Karpas-422 (cell line): Measurements from ENCODE around the gene XYLT1. TPM values are rescaled to one million over a fixed set of nuclear protein-coding genes. Genes with fewer than 3 reads are reported as not detected.

Experiments used
- DNase-seq: peaks from one replicate; pipeline ENCODE4 v3.0.0-alpha.2; 2015
- H2AFZ ChIP-seq: fragments of 200-600 bp; sonication (generic); 2 replicates; pipeline ENCODE4 v1.6.1; 2014; ENCODE audit warnings: antibody characterized with exemption, low read length, mixed read lengths
- H3K27ac ChIP-seq: fragments of 200-600 bp; sonication (generic); 2 replicates; pipeline ENCODE4 v1.5.1; 2014; ENCODE audit warnings: mild to moderate bottlenecking, low read length, moderate library complexity
- H3K27me3 ChIP-seq: fragments of 200-600 bp; sonication (generic); 2 replicates; pipeline ENCODE4 v1.6.1; 2014; ENCODE audit warnings: low read length, mixed read lengths
- H3K36me3 ChIP-seq: fragments of 200-600 bp; sonication (generic); 2 replicates; pipeline ENCODE4 v1.6.1; 2014; ENCODE audit warnings: low read length, mixed read lengths; ENCODE audit not compliant: insufficient read depth
- H3K4me1 ChIP-seq: fragments of 200-600 bp; sonication (generic); 2 replicates; pipeline ENCODE4 v1.6.1; 2014; ENCODE audit warnings: mild to moderate bottlenecking, low read length, mixed read lengths
- H3K4me2 ChIP-seq: fragments of 200-600 bp; sonication (generic); 2 replicates; pipeline ENCODE4 v1.6.1; 2014; ENCODE audit warnings: low read length, low read depth, mild to moderate bottlenecking; ENCODE audit not compliant: poor library complexity, severe bottlenecking
- H3K4me3 ChIP-seq: fragments of 200-600 bp; sonication (generic); 2 replicates; pipeline ENCODE4 v1.5.1; 2014; ENCODE audit warnings: mild to moderate bottlenecking, antibody characterized with exemption, low read length, mixed read lengths
- H3K79me2 ChIP-seq: fragments of 200-600 bp; sonication (generic); 2 replicates; pipeline ENCODE4 v1.6.1; 2014; ENCODE audit warnings: mild to moderate bottlenecking, low read length, mixed read lengths
- H3K9ac ChIP-seq: fragments of 200-600 bp; sonication (generic); 2 replicates; pipeline ENCODE4 v1.6.0; 2014; ENCODE audit warnings: low read length
- H3K9me2 ChIP-seq: fragments of 200-600 bp; sonication (generic), shearing (Covaris generic); replicated peaks from 2 replicates; pipeline ENCODE4 v1.6.0; 2014; ENCODE audit warnings: mild to moderate bottlenecking, low read length, moderate library complexity; ENCODE audit not compliant: insufficient read depth
- H3K9me3 ChIP-seq: fragments of 300-700, 200-600 bp; sonication (generic); 2 replicates; pipeline ENCODE4 v1.6.1; 2014; ENCODE audit warnings: low read length, mixed read lengths
- H4K20me1 ChIP-seq: fragments of 200-600 bp; sonication (generic); 2 replicates; pipeline ENCODE4 v1.6.1; 2014; ENCODE audit warnings: mild to moderate bottlenecking, antibody characterized with exemption, low read length, low read depth; ENCODE audit not compliant: insufficient read depth
- total RNA-seq: library from RNA; depleted of rRNA; stranded (reverse); fragments of >200 nt; shearing (Covaris generic); gene quantifications from 2 replicates; pipeline ENCODE4 v1.2.3, GENCODE V29; 2014; ENCODE audit warnings: low replicate concordance

The XYLT1 gene
- total RNA-seq, 1 experiment from 2014 or later, result 11.8 TPM

GRCh38 chr16:17259751-17260270 is 210.9 kb downstream of the XYLT1 start:
- no peak for DNase-seq
- H3K27ac ChIP-seq, result no peak overlapping the region

DNA sequence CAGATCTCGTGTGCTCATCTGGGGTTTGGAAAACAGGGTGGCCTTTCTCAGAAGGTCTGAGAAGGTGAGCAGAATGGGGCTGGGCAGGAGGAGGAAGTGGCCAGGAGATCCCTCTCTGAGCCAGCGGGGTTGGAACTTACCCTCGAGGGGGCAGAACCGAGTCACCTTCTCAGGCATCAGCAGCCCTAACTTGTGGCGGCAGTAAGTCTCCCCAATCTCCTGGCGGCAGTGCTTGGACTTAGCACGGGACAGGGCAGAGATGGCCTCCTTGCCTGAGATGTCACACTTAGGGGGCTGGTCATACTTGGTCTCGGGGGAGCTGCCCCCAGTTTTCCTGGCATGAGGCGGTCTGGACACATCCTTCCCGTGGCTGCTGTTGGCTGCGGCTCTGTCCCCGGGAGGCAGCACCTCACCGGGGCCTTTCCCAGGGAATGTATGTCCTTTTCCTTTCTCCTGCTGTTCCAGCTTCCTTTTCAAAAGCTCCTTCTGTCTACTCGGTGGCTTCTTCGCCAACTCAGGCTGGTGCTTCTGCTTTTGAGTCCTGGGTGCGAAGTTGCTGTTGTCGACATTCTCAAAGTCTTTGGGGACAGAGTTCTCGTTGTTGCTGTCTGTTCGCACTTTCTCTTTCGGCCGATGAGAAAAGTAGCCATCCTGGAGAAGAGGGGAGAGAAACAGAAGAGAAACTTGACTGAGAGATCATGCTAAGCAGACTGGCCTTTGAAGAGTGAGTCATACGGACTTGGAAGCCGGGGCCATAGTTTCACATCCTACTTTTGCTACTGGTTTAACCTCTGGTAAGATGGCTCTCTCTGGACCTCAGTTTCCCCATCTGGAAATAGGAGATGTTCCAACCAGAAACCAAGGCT is 211.7 kb downstream of the XYLT1 start:
- Histone ChIP-seq H3K27me3 (no peaks in the 10 kb centered on the region), H2AFZ (no peak overlapping the region), H3K4me2 (no peak overlapping the region), H3K4me3 (no peak overlapping the region), H3K79me2 (no peaks in the 10 kb centered on the region), H3K27ac (no peak overlapping the region), H3K9ac (no peak overlapping the region), H3K9me2 (no peaks in the 10 kb centered on the region), H3K4me1 (peaks cover 3% of the 10 kb centered on the region; the same call in 1 of the 2 replicates), H4K20me1 (no peaks in the 10 kb centered on the region; the same call in 1 of the 2 replicates), H3K9me3 (no peaks in the 10 kb centered on the region), H3K36me3 (no peaks in the 10 kb centered on the region)
- peak; percentile 63 for DNase-seq

More at GRCh38 chr16:17259751-17260270, 210.9 kb downstream of the XYLT1 start:
- Histone ChIP-seq H3K4me1 (peaks cover 3% of the 10 kb centered on the region; the same call in 1 of the 2 replicates), H3K4me2 (no peak overlapping the region), H3K9me3 (no peaks in the 10 kb centered on the region), H3K79me2 (no peaks in the 10 kb centered on the region), H2AFZ (no peak overlapping the region), H3K9ac (no peak overlapping the region), H3K27me3 (no peaks in the 10 kb centered on the region), H3K9me2 (no peaks in the 10 kb centered on the region), H4K20me1 (no peaks in the 10 kb centered on the region; the same call in 1 of the 2 replicates), H3K4me3 (no peak overlapping the region), H3K36me3 (no peaks in the 10 kb centered on the region)

- H3K27ac ChIP-seq, result no peak overlapping the region
- no peaks in the 10 kb centered on the region for H3K79me2 ChIP-seq
Observed at GRCh38 chr16:17258077-17258599, 212.6 kb downstream of the XYLT1 start.

GRCh38 chr16:17257426-17258023 is 213.2 kb downstream of the XYLT1 start:
- Histone ChIP-seq H4K20me1 (no peaks in the 10 kb centered on the region; the same call in 1 of the 2 replicates), H3K27ac (no peak overlapping the region), H3K27me3 (no peaks in the 10 kb centered on the region), H3K4me2 (no peak overlapping the region), H3K36me3 (no peaks in the 10 kb centered on the region), H3K9me3 (no peaks in the 10 kb centered on the region), H2AFZ (no peak overlapping the region), H3K9me2 (no peaks in the 10 kb centered on the region), H3K4me1 (peaks cover 3% of the 10 kb centered on the region; the same call in 1 of the 2 replicates), H3K4me3 (no peak overlapping the region), H3K9ac (no peak overlapping the region), H3K79me2 (no peaks in the 10 kb centered on the region)
- DNase-seq, result no peak

More at GRCh38 chr16:17258077-17258599, 212.6 kb downstream of the XYLT1 start:
- Histone ChIP-seq H3K36me3 (no peaks in the 10 kb centered on the region), H3K9me3 (no peaks in the 10 kb centered on the region), H3K9me2 (no peaks in the 10 kb centered on the region), H3K4me2 (no peak overlapping the region), H3K27me3 (no peaks in the 10 kb centered on the region), H4K20me1 (no peaks in the 10 kb centered on the region; the same call in 1 of the 2 replicates), H3K4me1 (peaks cover 3% of the 10 kb centered on the region; the same call in 1 of the 2 replicates), H2AFZ (no peak overlapping the region), H3K4me3 (no peak overlapping the region), H3K9ac (no peak overlapping the region)
- no peak for DNase-seq

DNA sequence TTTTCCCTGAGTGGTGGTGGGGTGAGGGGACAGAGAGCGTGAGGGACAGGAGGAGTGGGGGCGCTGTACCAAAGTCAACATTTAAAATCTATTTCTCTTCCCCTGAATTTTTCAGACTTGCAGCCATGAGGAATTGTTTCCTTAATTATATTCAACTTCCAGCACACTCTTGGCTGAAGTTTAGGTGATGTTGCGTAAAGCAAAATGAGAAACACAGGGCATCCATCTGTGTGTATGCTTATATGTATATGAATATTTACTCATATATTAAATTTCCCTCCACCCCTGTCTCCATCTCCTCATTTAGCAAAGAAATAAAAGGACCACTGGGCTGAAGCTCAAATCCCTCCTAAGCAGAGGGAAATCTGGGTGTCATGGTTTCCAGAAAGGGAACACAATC is 218.1 kb downstream of the XYLT1 start:
- Histone ChIP-seq H3K79me2 (no peaks in the 10 kb centered on the region), H3K9me2 (no peaks in the 10 kb centered on the region), H3K4me3 (no peak overlapping the region), H3K36me3 (no peaks in the 10 kb centered on the region), H3K4me2 (no peak overlapping the region), H3K27me3 (no peaks in the 10 kb centered on the region), H3K27ac (no peak overlapping the region), H3K9me3 (no peaks in the 10 kb centered on the region), H4K20me1 (0 out of 2 replicates have a peak, but pooled peaks cover 5% of the 10 kb centered on the region), H3K9ac (no peak overlapping the region), H2AFZ (no peak overlapping the region), H3K4me1 (no peaks in the 10 kb centered on the region)
- DNase-seq, result no peak

GRCh38 chr16:17252064-17252463 is 218.7 kb downstream of the XYLT1 start:
- Histone ChIP-seq H3K9me2 (no peaks in the 10 kb centered on the region), H3K4me2 (no peak overlapping the region), H3K79me2 (no peaks in the 10 kb centered on the region), H3K27me3 (no peaks in the 10 kb centered on the region), H3K9me3 (no peaks in the 10 kb centered on the region), H3K4me1 (no peaks in the 10 kb centered on the region), H2AFZ (no peak overlapping the region), H3K9ac (no peak overlapping the region), H4K20me1 (0 out of 2 replicates have a peak, but pooled peaks cover 9% of the 10 kb centered on the region), H3K36me3 (no peaks in the 10 kb centered on the region), H3K4me3 (no peak overlapping the region), H3K27ac (no peak overlapping the region)
- no peak for DNase-seq

- no peak for DNase-seq
- no peaks in the 10 kb centered on the region for H3K79me2 ChIP-seq
- H3K36me3 ChIP-seq, result no peaks in the 10 kb centered on the region
Observed at GRCh38 chr16:17251496-17251895, 219.3 kb downstream of the XYLT1 start.

More at GRCh38 chr16:17251496-17251895, 219.3 kb downstream of the XYLT1 start:
- Histone ChIP-seq H3K27me3 (no peaks in the 10 kb centered on the region), H3K9ac (no peak overlapping the region), H3K27ac (no peak overlapping the region), H3K4me2 (no peak overlapping the region), H3K4me3 (no peak overlapping the region), H4K20me1 (0 out of 2 replicates have a peak, but pooled peaks cover 9% of the 10 kb centered on the region), H3K9me2 (no peaks in the 10 kb centered on the region), H3K9me3 (no peaks in the 10 kb centered on the region), H3K4me1 (no peaks in the 10 kb centered on the region), H2AFZ (no peak overlapping the region)
